SK-N-SH (cell line): ENCODE measurements around the gene ZNF561. TPM values are rescaled to one million over a fixed set of nuclear protein-coding genes. Genes with fewer than 3 reads are reported as not detected.

ENCODE experiments used
- CTCF ChIA-PET: fragments of 300-600, 350-600 bp; formaldehyde crosslinking; extraction: SDS; loops from one replicate; lab custom pipeline; 2021; lab: Yijun Ruan, JAX
- POLR2A ChIA-PET: fragments of 350-600 bp; sonication (Branson Sonifier 250); formaldehyde crosslinking; extraction: SDS; loops from one replicate; lab custom pipeline; 2020; ENCODE audit warnings: antibody characterized with exemption, inconsistent platforms; lab: Yijun Ruan, JAX
- DNase-seq: peaks from one replicate; pipeline ENCODE4 v3.0.0; 2012
- H2AFZ ChIP-seq: fragments of 200-600 bp; sonication (generic); 2 replicates; pipeline ENCODE4 v1.8.1; 2016; ENCODE audit warnings: antibody characterized with exemption, mild to moderate bottlenecking, low read depth
- H3F3A ChIP-seq: fragments of 200-600 bp; sonication (generic); replicated peaks from 2 replicates; pipeline ENCODE3; 2016; ENCODE audit warnings: antibody characterized with exemption, mild to moderate bottlenecking; ENCODE audit not compliant: insufficient read depth
- H3K27ac ChIP-seq, 2 experiments: fragments of 200-500 bp in 1 of 2; fragments of 200-600 bp in 1 of 2; sonication (Bioruptor generic) in 1 of 2; sonication (generic), shearing (Covaris generic) in 1 of 2; 2 replicates each; pipeline versions ENCODE4 v1.5.1 to v1.6.1; 2014 to 2016; ENCODE audit warnings: low read depth in 2 of 2, inconsistent platforms in 1 of 2, low read length in 1 of 2, mild to moderate bottlenecking in 1 of 2, mixed read lengths in 1 of 2
- H3K27me3 ChIP-seq: fragments of 200-600 bp; sonication (generic), shearing (Covaris generic); 2 replicates; pipeline ENCODE4 v1.6.1; 2016; ENCODE audit warnings: mixed run types; ENCODE audit not compliant: insufficient read depth
- H3K36me3 ChIP-seq, 2 experiments: fragments of 200-500 bp in 1 of 2; fragments of 200-600 bp in 1 of 2; sonication (Bioruptor generic) in 1 of 2; sonication (generic) in 1 of 2; replicated peaks in 1 of 2; 2 replicates each; pipeline versions ENCODE3 to v1.5.1; 2014 to 2016; ENCODE audit warnings: low read length in 1 of 2, mild to moderate bottlenecking in 1 of 2; ENCODE audit not compliant: insufficient read depth in 2 of 2, control insufficient read depth in 1 of 2
- H3K4me1 ChIP-seq, 2 experiments: fragments of 200-500 bp in 1 of 2; fragments of 200-600 bp in 1 of 2; sonication (Bioruptor generic) in 1 of 2; sonication (generic), shearing (Covaris generic) in 1 of 2; 2 replicates each; pipeline versions ENCODE4 v1.5.1 to v1.6.1; 2014 to 2016; ENCODE audit warnings: low read depth in 1 of 2, low read length in 1 of 2, mixed run types in 1 of 2; ENCODE audit not compliant: insufficient read depth in 2 of 2, control insufficient read depth in 1 of 2
- H3K4me2 ChIP-seq: fragments of 200-600 bp; sonication (generic), shearing (Covaris generic); 2 replicates; pipeline ENCODE4 v1.6.1; 2017; ENCODE audit warnings: mixed run types
- H3K4me3 ChIP-seq, 2 experiments: fragments of 200-500 bp in 1 of 2; fragments of 200-600 bp in 1 of 2; sonication (Bioruptor generic) in 1 of 2; sonication (generic), shearing (Covaris generic) in 1 of 2; 2 replicates each; pipeline versions ENCODE4 v1.5.1 to v1.8.1; 2014 to 2016; ENCODE audit warnings: low read depth in 2 of 2, inconsistent platforms in 1 of 2, low read length in 1 of 2, mild to moderate bottlenecking in 1 of 2, mixed read lengths in 1 of 2, moderate library complexity in 1 of 2
- H3K79me2 ChIP-seq: fragments of 200-600 bp; sonication (generic); 2 replicates; pipeline ENCODE4 v1.8.1; 2017; ENCODE audit warnings: mild to moderate bottlenecking; ENCODE audit not compliant: insufficient read depth
- H3K9ac ChIP-seq: fragments of 200-600 bp; sonication (generic); 2 replicates; pipeline ENCODE4 v1.6.1; 2017; ENCODE audit warnings: mixed run types
- H3K9me2 ChIP-seq: fragments of 200-600 bp; sonication (generic); 2 replicates; pipeline ENCODE4 v1.6.1; 2017; ENCODE audit warnings: mixed run types
- H3K9me3 ChIP-seq: fragments of 200-600 bp; sonication (generic); 2 replicates; pipeline ENCODE4 v1.6.1; 2017; ENCODE audit warnings: mixed run types, mild to moderate bottlenecking, moderate library complexity
- H4K20me1 ChIP-seq: fragments of 200-600 bp; sonication (generic); 2 replicates; pipeline ENCODE4 v1.6.1; 2017; ENCODE audit warnings: mild to moderate bottlenecking, mixed run types; ENCODE audit not compliant: insufficient read depth
- EP300 ChIP-seq, 2 experiments: IDR thresholded peaks; 2 replicates each; pipeline versions ENCODE4 v1.4.0 to v1.6.1; 2012; ENCODE audit warnings: borderline replicate concordance in 1 of 2, low read depth in 1 of 2, low read length in 1 of 2
- EZH2phosphoT487 ChIP-seq: fragments of 200-600 bp; sonication (generic); IDR thresholded peaks from 2 replicates; pipeline ENCODE4 v1.6.1; 2017; ENCODE audit warnings: low read depth, mixed run types, mild to moderate bottlenecking, antibody characterized with exemption, moderate library complexity, borderline replicate concordance
- FOXJ3 ChIP-seq: sonication (generic); formaldehyde crosslinking; IDR thresholded peaks from 2 replicates; pipeline ENCODE4 v1.5.1; 2020; ENCODE audit warnings: mild to moderate bottlenecking, missing genetic modification reagents
- FOXM1 ChIP-seq: IDR thresholded peaks from 2 replicates; pipeline ENCODE4 v1.4.0; 2012; ENCODE audit warnings: low read depth, mild to moderate bottlenecking
- GABPA ChIP-seq: IDR thresholded peaks from 2 replicates; pipeline ENCODE4 v1.4.0; 2012; ENCODE audit warnings: low read depth, mild to moderate bottlenecking
- GATA2 ChIP-seq: sonication (generic); formaldehyde crosslinking; IDR thresholded peaks from 2 replicates; pipeline ENCODE4 v1.5.0; 2020; ENCODE audit warnings: mild to moderate bottlenecking, missing genetic modification reagents
- MXI1 ChIP-seq: IDR thresholded peaks from 2 replicates; pipeline ENCODE4 v1.6.1; 2012; ENCODE audit warnings: mild to moderate bottlenecking, low read depth, low read length, improper control_type of control experiment
- NFIC ChIP-seq: IDR thresholded peaks from 2 replicates; pipeline ENCODE4 v1.4.0; 2012; ENCODE audit warnings: borderline replicate concordance
- POLR2AphosphoS5 ChIP-seq: IDR thresholded peaks from 2 replicates; pipeline ENCODE4 v1.6.1; 2012; ENCODE audit warnings: low read depth, low read length
- RAD21 ChIP-seq: IDR thresholded peaks from 2 replicates; pipeline ENCODE4 v1.6.1; 2012; ENCODE audit warnings: mild to moderate bottlenecking, low read length
- RFX5 ChIP-seq: IDR thresholded peaks from 2 replicates; pipeline ENCODE4 v1.6.1; 2012; ENCODE audit warnings: mild to moderate bottlenecking, improper control_type of control experiment, low read length
- SIN3A ChIP-seq: IDR thresholded peaks from 2 replicates; pipeline ENCODE4 v1.6.1; 2012; ENCODE audit warnings: low read depth, mild to moderate bottlenecking, low read length, moderate library complexity, borderline replicate concordance
- TAF1 ChIP-seq: IDR thresholded peaks from 2 replicates; pipeline ENCODE4 v1.6.1; 2012; ENCODE audit warnings: low read depth, mild to moderate bottlenecking, low read length, moderate library complexity, borderline replicate concordance
- TCF12 ChIP-seq: IDR thresholded peaks from 2 replicates; pipeline ENCODE4 v1.4.0; 2012
- TEAD4 ChIP-seq: IDR thresholded peaks from 2 replicates; pipeline ENCODE4 v1.4.0; 2012; ENCODE audit warnings: mild to moderate bottlenecking, borderline replicate concordance; ENCODE audit not compliant: insufficient read depth
- YY1 ChIP-seq: IDR thresholded peaks from 2 replicates; pipeline ENCODE4 v1.4.0; 2012; ENCODE audit warnings: low read depth, mild to moderate bottlenecking
- WGBS: methylation state at CpG from one replicate; pipeline ENCODE4 v1.1.6; 2017; ENCODE audit warnings: low lambda C conversion rate; 5-methylcytosine and 5-hydroxymethylcytosine counted together
- polyA plus RNA-seq, 3 experiments: library from polyadenylated mRNA; depleted of rRNA; stranded (reverse); fragments of >200 nt; gene quantifications; 2 replicates each; pipeline ENCODE4 v1.2.3, GENCODE V29; 2012
- TF ChIP-seq, protein P1 (sequence below): IDR thresholded peaks from 2 replicates; pipeline ENCODE4; 2012
- TF ChIP-seq, protein P2 (sequence below): IDR thresholded peaks from 2 replicates; pipeline ENCODE4 v1.4.0; 2012; ENCODE audit warnings: low read depth

Gene ZNF561
- polyA plus RNA-seq (2012; rRNA removed), result 18.0 and 28.1 TPM in 2 replicates
- polyA plus RNA-seq (2012; cell fraction: cytosol; rRNA removed), result 14.0 and 15.5 TPM in 2 replicates
- 24.9 and 48.6 TPM in 2 replicates for polyA plus RNA-seq (2012; cell fraction: nucleus; rRNA removed)

DNA sequence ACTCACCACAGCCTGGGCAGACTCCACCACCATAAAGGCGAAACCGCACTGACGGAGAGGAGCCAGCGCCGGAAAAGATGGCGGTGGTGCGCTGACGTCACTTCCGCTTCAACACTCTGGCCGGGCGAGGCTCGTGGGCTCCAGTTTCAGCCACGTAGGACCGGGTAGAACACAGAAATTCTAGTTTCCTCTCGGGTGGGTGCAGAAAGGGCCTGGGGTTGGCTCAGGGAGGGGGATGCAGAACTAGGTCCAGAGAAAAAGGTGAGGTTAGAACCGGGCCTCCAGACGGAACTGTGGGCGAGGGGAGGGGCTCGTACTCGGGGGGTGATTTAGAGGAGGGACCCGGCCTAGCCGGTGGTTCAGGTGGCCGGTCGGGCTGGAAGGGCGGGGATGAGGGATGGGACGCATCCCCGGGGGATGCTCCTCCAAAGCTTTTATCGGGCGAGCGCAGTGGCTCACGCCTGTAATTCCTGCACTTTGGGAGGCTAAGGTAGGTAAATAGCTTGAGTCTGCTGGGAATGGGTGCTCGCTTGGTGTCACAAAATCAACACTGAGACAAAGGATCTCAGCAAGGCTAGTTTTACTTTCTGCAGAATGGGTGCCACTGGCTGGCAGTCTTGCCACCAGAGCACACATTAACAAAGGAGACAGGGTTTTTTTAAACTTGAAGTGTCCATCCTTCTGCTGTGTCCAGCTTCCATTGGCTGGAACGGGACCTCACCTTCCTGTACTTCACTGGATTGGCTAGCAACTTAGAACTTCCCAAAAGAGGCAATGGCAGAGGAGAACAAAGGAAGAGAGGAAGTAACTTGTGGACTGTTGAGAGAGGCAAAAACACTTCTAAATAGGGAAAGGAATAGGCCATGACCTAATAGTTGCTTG is at the start of gene ZNF561:
Gene ZNF561, minus strand, starts transcription at position 77 of the 882 bp plus-strand sequence. CDS start 1,776 bp downstream, outside the sequence.
- Histone ChIP-seq H3K79me2 (peaks cover 40% of the 10 kb centered on the region), H3K36me3 (peaks cover 14 to 30% of the 10 kb centered on the region in 2 experiments), H3K4me2 (peak within 1 kb of the TSS; percentile 90), H3K9me2 (no peaks in the 10 kb centered on the region), H4K20me1 (no peaks in the 10 kb centered on the region), H2AFZ (peak within 1 kb of the TSS; percentile 94), H3F3A (peaks cover 10% of the 10 kb centered on the region), H3K4me1 (peaks cover 5 to 6% of the 10 kb centered on the region in 2 experiments; a peak in 2 of 4 replicates), H3K9ac (peak within 1 kb of the TSS; percentile 87), H3K27me3 (no peaks in the 10 kb centered on the region), H3K9me3 (no peaks in the 10 kb centered on the region), H3K4me3 (peak within 1 kb of the TSS; percentile 70 to 95), H3K27ac (peak within 1 kb of the TSS; percentile 84 to 96)
- WGBS, result 5% methylated on average over 15 of the region's 33 CpGs
- ChIA-PET CTCF (interaction anchor here (0.6 to 2.3 kb wide), 6 partner anchors 33 to 178 kb away, joined by 3 to 5 read pairs (median 4); partner anchors contain the start of genes ZNF121 and ZNF846), POLR2A (interaction anchor here (0.8 to 2.0 kb wide), 5 partner anchors 23 to 206 kb away, joined by 3 to 15 read pairs (median 4); partner anchors contain the start of genes UBL5 and ZNF846)
- TF ChIP-seq NFIC (no peak; the same call in 1 of the 2 replicates), TCF12 (0 out of 2 replicates have a peak, but pooled peaks have one; percentile 7), MXI1 (peak; percentile 57; the same call in 1 of the 2 replicates), RFX5 (peak; percentile 48; the same call in 1 of the 2 replicates), FOXJ3 (CRISPR knock-in tag) (no peak), GABPA (peak; percentile 85), POLR2AphosphoS5 (peak; percentile 76), RAD21 (no peak), TAF1 (peak; percentile 86), SIN3A (peak; percentile 22; the same call in 1 of the 2 replicates), YY1 (peak; percentile 97), GATA2 (CRISPR knock-in tag) (no peak), FOXM1 (no peak)
- TF ChIP-seq, protein P1, sequence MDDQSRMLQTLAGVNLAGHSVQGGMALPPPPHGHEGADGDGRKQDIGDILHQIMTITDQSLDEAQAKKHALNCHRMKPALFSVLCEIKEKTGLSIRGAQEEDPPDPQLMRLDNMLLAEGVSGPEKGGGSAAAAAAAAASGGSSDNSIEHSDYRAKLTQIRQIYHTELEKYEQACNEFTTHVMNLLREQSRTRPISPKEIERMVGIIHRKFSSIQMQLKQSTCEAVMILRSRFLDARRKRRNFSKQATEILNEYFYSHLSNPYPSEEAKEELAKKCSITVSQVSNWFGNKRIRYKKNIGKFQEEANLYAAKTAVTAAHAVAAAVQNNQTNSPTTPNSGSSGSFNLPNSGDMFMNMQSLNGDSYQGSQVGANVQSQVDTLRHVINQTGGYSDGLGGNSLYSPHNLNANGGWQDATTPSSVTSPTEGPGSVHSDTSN, result peak; percentile 16
- TF ChIP-seq, protein P2, sequence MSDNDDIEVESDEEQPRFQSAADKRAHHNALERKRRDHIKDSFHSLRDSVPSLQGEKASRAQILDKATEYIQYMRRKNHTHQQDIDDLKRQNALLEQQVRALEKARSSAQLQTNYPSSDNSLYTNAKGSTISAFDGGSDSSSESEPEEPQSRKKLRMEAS, result peak; percentile 55
- peak; percentile 86 for DNase-seq

DNA sequence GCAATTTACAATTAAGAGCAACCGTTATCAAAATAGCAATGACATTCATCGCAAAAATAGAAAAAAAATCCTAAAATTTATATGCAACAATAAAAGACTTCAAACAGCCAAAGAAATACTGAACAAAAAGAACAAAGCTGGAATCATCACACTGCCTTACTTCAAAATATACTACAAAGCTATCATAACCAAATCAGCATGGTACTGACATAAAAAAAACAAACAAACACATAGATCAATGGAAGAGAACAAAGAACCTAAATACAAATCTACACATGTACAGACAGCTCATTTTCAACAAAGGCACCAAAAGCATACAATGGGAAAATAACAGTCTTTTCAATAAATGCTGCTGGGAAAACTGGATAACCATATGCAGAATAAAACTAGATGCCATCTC is 47.5 kb upstream of the ZNF561 start:
- Histone ChIP-seq H3K4me2 (no peak overlapping the region), H4K20me1 (peaks cover 4% of the 10 kb centered on the region; the same call in 1 of the 2 replicates), H2AFZ (no peak overlapping the region), H3K4me1 (no peaks in the 10 kb centered on the region), H3K9me3 (peaks cover 17% of the 10 kb centered on the region), H3K36me3 (peaks cover 9 to 60% of the 10 kb centered on the region in 2 experiments), H3K9ac (no peak overlapping the region), H3K79me2 (peaks cover 100% of the 10 kb centered on the region), H3K27ac (no peak overlapping the region), H3K27me3 (no peaks in the 10 kb centered on the region), H3K4me3 (no peak overlapping the region), H3K9me2 (no peaks in the 10 kb centered on the region), H3F3A (no peaks in the 10 kb centered on the region)
- DNase-seq, result no peak
- POLR2A ChIA-PET, result no interaction called here
- 96% methylated on average over 2 of the region's 2 CpGs for WGBS
- no peak for TF ChIP-seq YY1
- TF ChIP-seq TEAD4, result no peak
- no peak for TF ChIP-seq EZH2phosphoT487
- no peak for TF ChIP-seq EP300 (IDR thresholded peaks at IDR 0.05; ENCODE audit: borderline replicate concordance in 1 of 2, low read depth in 1 of 2, low read length in 1 of 2)
- CTCF ChIA-PET, result interaction anchor here (0.7 kb wide), 1 partner anchor 171 kb away, joined by 3 read pairs; no protein-coding TSS in a partner anchor
